Measurements from ENCODE around the gene ODF2.

ODF2 gene

DNA sequence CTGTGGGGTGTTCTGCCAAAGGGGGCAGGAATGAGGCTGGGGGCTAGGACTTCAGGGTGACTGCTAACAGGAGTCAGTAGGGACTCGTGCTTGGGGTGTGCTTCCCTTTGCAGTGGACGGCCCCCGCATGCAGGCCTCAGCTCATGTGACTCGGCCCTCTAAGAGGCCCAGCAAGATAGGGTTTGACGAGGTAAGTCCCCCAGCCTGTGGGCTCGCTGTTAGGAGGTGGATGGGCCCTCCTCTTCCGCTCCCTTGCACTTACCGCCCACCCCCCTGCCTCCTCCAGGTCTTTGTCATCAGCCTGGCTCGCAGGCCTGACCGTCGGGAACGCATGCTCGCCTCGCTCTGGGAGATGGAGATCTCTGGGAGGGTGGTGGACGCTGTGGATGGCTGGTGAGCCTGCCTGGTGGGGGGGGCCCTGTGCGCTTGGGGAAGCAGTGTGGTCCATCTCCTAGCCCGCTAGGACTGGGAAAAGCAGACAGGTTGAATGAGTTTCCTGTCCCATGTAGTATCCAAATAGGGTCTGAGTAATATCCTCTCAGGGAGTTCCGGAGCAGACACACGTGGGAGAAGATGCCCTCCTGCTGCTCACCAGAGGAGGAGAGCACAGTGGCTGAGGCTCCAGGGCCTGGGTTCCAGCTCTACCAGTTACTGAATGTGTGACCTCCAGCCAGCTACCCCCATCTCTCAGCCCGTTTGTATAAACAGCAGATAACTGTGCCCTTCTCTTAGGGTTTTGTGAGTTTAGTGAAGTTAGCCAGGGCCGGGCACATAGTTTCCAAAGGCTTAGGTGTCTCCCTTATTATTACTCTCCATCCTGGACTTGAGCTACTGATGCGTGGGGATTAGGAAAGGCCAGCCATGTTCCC is 26.9 kb upstream of the ODF2 start:
- in situ Hi-C loops (cut with MboI; ENCODE audit: low sequenced_read_pairs, unreplicated experiment), result no loop called here
- no peak for DNase-seq (ENCODE audit: low spot score)
- TF ChIP-seq, protein P1, sequence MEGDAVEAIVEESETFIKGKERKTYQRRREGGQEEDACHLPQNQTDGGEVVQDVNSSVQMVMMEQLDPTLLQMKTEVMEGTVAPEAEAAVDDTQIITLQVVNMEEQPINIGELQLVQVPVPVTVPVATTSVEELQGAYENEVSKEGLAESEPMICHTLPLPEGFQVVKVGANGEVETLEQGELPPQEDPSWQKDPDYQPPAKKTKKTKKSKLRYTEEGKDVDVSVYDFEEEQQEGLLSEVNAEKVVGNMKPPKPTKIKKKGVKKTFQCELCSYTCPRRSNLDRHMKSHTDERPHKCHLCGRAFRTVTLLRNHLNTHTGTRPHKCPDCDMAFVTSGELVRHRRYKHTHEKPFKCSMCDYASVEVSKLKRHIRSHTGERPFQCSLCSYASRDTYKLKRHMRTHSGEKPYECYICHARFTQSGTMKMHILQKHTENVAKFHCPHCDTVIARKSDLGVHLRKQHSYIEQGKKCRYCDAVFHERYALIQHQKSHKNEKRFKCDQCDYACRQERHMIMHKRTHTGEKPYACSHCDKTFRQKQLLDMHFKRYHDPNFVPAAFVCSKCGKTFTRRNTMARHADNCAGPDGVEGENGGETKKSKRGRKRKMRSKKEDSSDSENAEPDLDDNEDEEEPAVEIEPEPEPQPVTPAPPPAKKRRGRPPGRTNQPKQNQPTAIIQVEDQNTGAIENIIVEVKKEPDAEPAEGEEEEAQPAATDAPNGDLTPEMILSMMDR (IDR thresholded peaks at IDR 0.05; ENCODE audit: borderline replicate concordance, control extremely low read depth, extremely low read depth, insufficient read depth, missing control alignments), result no peak

DNA sequence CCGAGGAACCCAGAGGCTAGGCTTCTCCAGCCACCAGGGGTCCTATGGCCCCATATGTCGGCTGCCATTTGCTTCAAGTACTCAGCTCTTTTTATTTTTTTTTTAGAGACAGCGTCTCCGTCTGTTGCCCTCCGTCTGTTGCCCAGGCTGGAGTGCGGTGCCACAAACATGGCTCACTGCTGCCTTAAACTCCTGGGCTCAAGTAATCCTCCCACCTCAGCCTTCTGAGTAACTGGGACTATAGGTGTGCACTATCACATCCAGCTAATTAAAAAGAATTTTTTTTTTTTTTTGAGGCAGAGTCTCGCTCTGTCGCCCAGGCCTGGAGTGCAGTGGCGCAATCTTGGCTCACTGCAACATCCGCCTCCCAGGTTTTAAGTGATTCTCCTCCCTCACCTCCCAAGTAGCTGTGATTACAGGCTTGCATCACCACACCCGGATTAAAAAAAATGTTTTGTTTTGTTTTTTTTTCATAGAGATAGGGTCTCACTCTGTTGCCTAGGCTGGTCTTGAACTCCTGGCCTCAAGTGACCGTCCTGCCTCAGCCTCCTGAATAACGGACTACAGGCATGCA is 26.2 kb upstream of the ODF2 start:
- TF ChIP-seq, protein P1 (IDR thresholded peaks at IDR 0.05; ENCODE audit: borderline replicate concordance, control extremely low read depth, extremely low read depth, insufficient read depth, missing control alignments), result no peak
- in situ Hi-C loops (cut with MboI; ENCODE audit: low sequenced_read_pairs, unreplicated experiment), result no loop called here
- no peak for DNase-seq (ENCODE audit: low spot score)

DNA sequence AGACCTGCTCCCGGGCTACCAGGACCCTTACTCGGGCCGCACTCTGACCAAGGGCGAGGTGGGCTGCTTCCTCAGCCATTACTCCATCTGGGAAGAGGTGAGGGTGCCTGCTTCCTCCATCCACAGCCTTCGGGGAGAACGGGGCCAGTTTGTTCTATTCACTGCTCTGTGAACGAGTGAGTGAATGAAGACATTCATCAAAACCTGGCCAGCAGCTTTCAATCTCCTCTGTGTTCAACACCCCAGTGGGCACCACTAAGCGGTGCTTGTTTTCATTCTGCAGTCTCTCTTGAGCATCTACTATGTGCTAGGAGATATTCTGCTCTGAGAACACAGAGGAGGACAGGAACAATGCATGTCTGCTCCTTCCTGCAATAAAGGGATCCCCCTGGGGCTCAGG is 24.6 kb upstream of the ODF2 start:
- TF ChIP-seq, protein P1 (IDR thresholded peaks at IDR 0.05; ENCODE audit: borderline replicate concordance, control extremely low read depth, extremely low read depth, insufficient read depth, missing control alignments), result no peak
- in situ Hi-C loops (cut with MboI; ENCODE audit: low sequenced_read_pairs, unreplicated experiment), result no loop called here
- DNase-seq (ENCODE audit: low spot score), result no peak

DNA sequence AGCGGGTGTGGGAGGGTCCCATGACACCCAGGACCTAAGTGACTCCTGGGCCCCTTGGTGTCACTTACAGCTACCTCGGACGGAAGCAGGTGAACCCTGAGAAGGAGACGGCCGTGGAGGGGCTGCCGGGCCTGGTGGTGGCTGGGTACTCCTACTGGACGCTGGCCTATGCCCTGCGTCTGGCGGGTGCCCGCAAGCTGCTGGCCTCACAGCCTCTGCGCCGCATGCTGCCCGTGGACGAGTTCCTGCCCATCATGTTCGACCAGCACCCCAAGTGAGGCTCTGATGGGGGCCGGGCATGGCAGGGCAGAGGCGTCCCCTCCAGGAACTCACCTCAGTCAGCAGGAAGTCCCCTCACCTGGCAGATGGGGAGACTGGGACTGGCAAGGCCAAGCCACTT is 21.5 kb upstream of the ODF2 start:
- TF ChIP-seq, protein P1 (IDR thresholded peaks at IDR 0.05; ENCODE audit: borderline replicate concordance, control extremely low read depth, extremely low read depth, insufficient read depth, missing control alignments), result no peak
- in situ Hi-C loops (cut with MboI; ENCODE audit: low sequenced_read_pairs, unreplicated experiment), result no loop called here
- DNase-seq (ENCODE audit: low spot score), result peak; percentile 26

DNA sequence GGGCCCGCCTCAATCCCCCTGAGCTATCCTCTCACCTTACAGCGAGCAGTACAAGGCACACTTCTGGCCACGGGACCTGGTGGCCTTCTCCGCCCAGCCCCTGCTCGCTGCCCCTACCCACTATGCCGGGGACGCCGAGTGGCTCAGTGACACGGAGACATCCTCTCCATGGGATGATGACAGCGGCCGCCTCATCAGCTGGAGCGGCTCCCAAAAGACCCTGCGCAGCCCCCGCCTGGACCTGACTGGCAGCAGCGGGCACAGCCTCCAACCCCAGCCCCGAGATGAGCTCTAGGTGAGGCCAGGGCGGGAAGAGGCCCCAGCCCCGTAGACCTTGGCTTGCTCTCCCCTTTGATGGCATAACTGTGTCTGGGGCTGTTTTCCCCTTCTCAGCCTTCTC is 20.2 kb upstream of the ODF2 start:
- DNase-seq (ENCODE audit: low spot score), result no peak
- TF ChIP-seq, protein P1 (IDR thresholded peaks at IDR 0.05; ENCODE audit: borderline replicate concordance, control extremely low read depth, extremely low read depth, insufficient read depth, missing control alignments), result no peak
- in situ Hi-C loops (cut with MboI; ENCODE audit: low sequenced_read_pairs, unreplicated experiment), result no loop called here

DNA sequence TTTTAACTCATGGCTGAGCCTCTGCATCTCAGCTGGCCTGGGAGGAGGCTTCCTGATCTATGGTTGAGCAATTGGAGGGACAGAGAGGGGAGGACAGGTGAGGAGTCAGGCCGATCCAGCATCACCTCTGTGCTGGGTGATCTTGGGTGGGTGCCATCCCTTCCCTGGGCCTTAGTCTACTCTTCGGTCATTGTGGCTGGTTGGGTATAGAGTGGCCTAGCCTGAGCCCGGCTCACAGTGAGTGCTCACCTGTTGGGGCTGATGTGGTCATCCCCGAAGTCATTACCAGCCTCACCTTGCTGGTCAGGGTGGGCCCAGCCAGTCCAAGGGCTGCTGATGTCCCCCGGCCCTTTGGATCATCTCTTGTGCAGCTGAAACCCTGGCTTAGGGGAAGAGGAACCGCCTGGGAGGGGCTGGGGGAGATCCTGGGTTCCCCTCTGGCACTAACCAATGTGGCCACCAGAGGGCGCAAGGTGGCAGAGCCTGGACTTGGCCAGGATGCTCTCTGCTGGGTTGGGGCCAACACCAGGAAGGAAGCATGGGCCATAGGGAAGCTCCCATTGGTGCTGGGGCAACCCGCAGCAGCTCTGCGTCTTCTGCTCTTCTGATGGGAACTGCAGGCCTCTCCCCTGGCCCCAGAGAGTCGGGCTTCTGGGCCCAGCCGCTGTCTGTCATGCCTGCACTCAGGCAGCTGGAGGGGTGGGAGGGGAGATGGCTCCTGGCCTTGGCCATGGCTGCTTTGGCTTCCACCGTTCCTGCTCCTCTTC is 17.3 kb upstream of the ODF2 start:
- TF ChIP-seq, protein P1 (IDR thresholded peaks at IDR 0.05; ENCODE audit: borderline replicate concordance, control extremely low read depth, extremely low read depth, insufficient read depth, missing control alignments), result peak; percentile 96
- in situ Hi-C loops (cut with MboI; ENCODE audit: low sequenced_read_pairs, unreplicated experiment), result no loop called here
- DNase-seq (ENCODE audit: low spot score), result peak; percentile 90

Measured in GM13976 (cell line).